Cardiac fibroblast (primary cell): ENCODE data around the gene PSMD5.

Experiments
- DNase-seq, 2 donors: peaks; one replicate each; pipeline versions ENCODE4 v3.0.0 to v3.0.0-alpha.2; 2010; ENCODE audit warnings: low read depth in 2 of 2
- H3K4me3 ChIP-seq, 2 donors: replicated peaks in 1 of 2; 1 replicate in 1 of 2; 2 replicates in 1 of 2; pipeline ENCODE4 v1.5.1; 2011; ENCODE audit warnings: low read depth in 2 of 2, low read length in 2 of 2, mild to moderate bottlenecking in 2 of 2, moderate library complexity in 1 of 2
- CTCF ChIP-seq: IDR thresholded peaks from one replicate; pipeline ENCODE4 v1.5.1; 2011; ENCODE audit warnings: low read depth, mild to moderate bottlenecking, low read length, inconsistent platforms

PSMD5 gene

DNA sequence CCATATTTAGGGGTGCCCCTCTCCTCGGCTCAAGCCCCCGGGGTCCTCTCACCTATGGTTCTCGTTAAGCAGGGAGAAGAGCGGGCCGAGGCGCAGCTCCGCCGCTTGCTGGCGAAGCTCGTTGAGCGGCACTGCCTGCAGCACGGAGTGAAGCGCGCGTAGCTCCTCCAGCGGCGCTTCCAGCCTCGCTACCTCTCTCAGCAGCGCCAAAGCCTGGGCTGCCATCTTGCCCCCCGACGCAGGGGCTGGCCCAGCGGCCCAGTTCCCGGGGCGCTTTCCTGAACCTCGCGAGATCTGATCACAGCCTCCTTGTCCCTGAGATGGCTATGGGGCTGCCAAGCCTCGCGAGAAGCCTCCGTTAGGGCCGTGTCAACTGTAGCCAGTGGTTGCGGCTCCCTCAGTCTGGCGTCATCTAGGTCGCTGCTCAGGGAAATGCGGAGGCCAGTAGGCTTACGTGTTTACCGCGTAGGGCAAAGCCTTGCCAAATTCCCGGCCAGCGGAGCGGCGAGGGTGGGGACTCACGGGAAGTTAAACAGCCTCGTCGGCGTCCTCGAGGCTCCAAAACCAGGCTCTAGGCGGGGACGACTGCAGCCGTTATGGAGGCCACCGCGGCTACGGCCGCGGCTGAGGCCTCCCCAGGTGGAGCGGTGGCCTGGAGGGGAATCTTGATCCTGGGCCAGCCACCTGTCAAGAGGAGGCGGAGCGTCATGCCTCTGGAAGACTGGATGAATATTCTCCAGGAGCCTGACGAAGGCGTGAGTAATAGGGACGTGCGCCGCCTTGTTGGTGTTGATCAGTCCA, at the start of gene PSMD5:
PSMD5 (minus strand) TSS at position 238 of the 801 bp plus-strand sequence; CDS start at position 225, 13 bp downstream.
- peak; percentile 100 for DNase-seq
- TF ChIP-seq CTCF: no peak
- peak within 1 kb of the TSS; percentile 93 to 94 for H3K4me3 ChIP-seq

GRCh38 chr9:120891884-120892747, 49.4 kb upstream of the PSMD5 start:
- no peak for TF ChIP-seq CTCF
- DNase-seq: no peak
- no peak overlapping the region for H3K4me3 ChIP-seq

GRCh38 chr9:120891245-120891883, 48.6 kb upstream of the PSMD5 start:
- no peak overlapping the region for H3K4me3 ChIP-seq
- no peak for DNase-seq
- TF ChIP-seq CTCF: no peak

- no peak for TF ChIP-seq CTCF
- peak in 1 of 2 donors; percentile 18 for DNase-seq
- H3K4me3 ChIP-seq: no peak overlapping the region
Observed at GRCh38 chr9:120890320-120891244, 47.9 kb upstream of the PSMD5 start.

DNA sequence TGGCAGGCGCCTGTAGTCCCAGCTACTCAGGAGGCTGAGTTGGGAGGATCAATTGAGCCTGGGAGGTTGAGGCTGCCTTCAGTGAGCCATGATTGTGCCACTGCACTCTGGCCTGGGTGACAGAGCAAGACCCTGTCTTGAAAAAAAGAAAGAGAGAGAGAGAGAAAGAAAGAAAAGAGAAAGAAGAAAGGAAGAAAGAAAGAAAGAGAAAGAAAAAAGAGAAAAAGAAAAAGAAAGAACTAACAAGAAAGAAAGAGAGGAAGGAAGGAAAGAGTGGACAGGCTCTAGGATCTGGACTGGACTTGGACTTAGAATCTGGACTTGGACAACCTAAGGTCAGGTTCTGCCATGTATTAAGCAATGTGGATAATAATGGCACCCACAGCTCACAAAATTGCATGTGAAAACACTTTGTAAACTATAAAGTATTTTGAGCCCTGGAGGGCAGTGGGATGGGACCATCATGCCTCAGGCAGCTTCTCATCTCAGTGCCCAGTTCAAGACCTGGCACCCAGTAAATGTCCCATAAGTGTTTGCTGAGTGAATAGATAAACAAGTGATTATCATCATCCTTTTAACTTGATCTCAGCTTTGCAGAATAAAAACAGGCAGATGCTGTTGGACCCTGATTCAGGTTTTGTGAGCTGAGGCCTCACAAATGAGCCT, 47.0 kb upstream of the PSMD5 start:
- no peak for DNase-seq
- TF ChIP-seq CTCF: no peak
- no peak overlapping the region for H3K4me3 ChIP-seq
